Fibroblast of villous mesenchyme (primary cell): ENCODE results near the gene B3GNT3. TPM values are rescaled to one million over a fixed set of nuclear protein-coding genes. Genes with fewer than 3 reads are reported as not detected.
"Not testable (repeated sequence)": the region's sequence is repeated elsewhere in the genome, so short reads cannot be mapped to it uniquely, and the experiment has no call there.

Source experiments
- DNase-seq: peaks from one replicate; pipeline ENCODE4 v3.0.0-alpha.2; 2010; ENCODE audit warnings: low read depth
- H3K4me3 ChIP-seq: 2 replicates; pipeline ENCODE4 v1.5.1; 2011; ENCODE audit warnings: low read depth, mild to moderate bottlenecking, low read length
- CTCF ChIP-seq: IDR thresholded peaks from 2 replicates; pipeline ENCODE4 v1.5.1; 2012; ENCODE audit warnings: low read depth, mild to moderate bottlenecking, low read length; ENCODE audit not compliant: insufficient read depth
- total RNA-seq: library from RNA; depleted of rRNA; stranded (reverse); fragments of >200 nt; gene quantifications from 2 replicates; pipeline ENCODE4 v1.2.3, GENCODE V29; 2012

The B3GNT3 gene
- total RNA-seq, 1 donor = not detected

GRCh38 chr19:17766543-17767131 lies 28.3 kb upstream of the B3GNT3 start:
- DNase-seq = peak; percentile 80
- TF ChIP-seq CTCF = peak; percentile 97
- H3K4me3 ChIP-seq = peak overlapping the region; percentile 39

DNA sequence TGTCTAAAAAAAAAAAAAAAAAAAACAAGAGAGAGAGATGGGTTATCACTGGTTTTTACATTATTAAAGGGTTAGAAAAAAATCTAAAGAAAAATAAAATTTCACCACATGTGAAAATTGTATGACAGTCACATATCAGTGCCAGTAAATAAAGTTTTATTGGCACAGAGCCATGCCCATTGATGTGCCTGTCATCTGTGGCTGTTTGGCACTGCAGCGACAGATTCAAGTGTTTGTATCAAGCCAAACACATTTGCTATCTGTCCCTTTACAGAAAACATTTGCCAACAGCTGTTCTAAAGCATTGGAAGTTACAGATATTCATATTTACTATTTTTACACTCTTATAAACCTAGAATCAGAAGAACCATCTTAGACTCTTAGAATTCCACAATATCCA lies 27.4 kb upstream of the B3GNT3 start:
- DNase-seq = no peak
- no peak overlapping the region for H3K4me3 ChIP-seq
- TF ChIP-seq CTCF = no peak

DNA sequence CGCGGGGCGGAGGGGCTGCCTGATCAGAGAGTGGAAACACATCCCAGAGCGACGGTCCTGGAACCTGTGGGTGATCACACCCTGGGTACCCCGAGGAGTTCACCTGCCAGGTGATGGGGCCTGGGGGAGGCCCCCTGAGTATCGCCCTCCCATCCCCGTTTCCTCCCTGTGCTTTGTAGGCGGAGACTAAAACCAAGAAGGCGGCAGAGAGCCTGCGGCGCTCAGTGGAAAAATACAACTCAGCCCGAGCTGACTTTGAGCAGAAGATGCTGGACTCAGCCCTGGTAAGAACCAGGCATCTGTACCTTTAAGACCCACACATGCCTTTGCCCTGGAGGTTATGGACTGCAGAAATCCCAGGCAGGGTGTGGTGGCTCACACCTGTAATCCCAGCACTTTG lies 24.3 kb upstream of the B3GNT3 start:
- TF ChIP-seq CTCF = no peak
- H3K4me3 ChIP-seq = no peak overlapping the region
- DNase-seq = no peak

GRCh38 chr19:17772172-17772571 lies 22.8 kb upstream of the B3GNT3 start:
- no peak for DNase-seq
- no peak overlapping the region for H3K4me3 ChIP-seq
- no peak for TF ChIP-seq CTCF

DNA sequence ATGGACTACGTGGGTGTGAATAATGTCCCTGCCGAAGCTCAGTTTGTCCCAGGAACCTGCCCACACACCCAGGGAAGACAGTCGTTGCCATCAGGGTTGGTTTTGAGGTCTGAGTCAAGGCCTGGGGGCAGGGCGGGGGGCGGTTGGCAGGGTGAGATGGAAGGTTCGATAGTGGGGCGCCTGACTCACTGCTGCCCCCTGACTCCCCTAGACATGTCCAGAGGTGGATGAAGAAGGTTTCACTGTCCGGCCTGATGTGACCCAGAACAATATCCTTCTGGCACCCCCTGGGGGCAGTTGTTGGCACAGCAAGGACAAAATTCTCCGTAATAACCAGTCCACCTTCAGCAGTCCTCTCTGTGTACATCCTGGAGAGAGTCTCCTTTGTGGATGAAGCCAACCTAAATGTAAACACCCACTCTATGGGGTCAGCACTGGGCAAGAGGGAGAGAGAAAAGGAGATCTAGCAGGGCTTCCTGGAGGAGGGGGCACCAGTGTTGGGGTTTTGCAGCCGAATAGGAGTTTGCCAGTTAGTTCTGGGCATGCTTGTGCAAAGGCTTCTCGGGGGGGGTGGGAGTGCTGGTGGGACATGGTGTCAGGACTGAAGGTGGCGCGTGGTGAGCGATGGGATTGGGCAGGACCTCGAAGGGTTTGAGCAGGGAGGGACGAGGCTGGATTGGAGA lies 19.6 kb upstream of the B3GNT3 start:
- TF ChIP-seq CTCF = peak; percentile 75
- peak; percentile 37 for DNase-seq
- H3K4me3 ChIP-seq = no peak overlapping the region

- no peak overlapping the region for H3K4me3 ChIP-seq
- no peak for TF ChIP-seq CTCF
- peak; percentile 16 for DNase-seq
These were observed 18.7 kb upstream of the B3GNT3 start for GRCh38 chr19:17775991-17776803.

GRCh38 chr19:17777840-17778239 lies 17.1 kb upstream of the B3GNT3 start:
- not testable (repeated sequence) for DNase-seq, H3K4me3 ChIP-seq
